HepG2 (cell line): ENCODE data around the gene BRCA1. TPM values are rescaled to one million over a fixed set of nuclear protein-coding genes. Genes with fewer than 3 reads are reported as not detected.

Experiments
- ATAD3A ChIP-seq: sonication (generic); formaldehyde crosslinking; IDR thresholded peaks from 2 replicates; pipeline ENCODE4 v1.4.0; 2020; ENCODE audit warnings: missing genetic modification reagents
- CHCHD3 ChIP-seq: sonication (generic); formaldehyde crosslinking; IDR thresholded peaks from 2 replicates; pipeline ENCODE4 v1.8.0; 2022; ENCODE audit warnings: mild to moderate bottlenecking, missing genetic modification reagents, moderate library complexity
- NFE2L2 ChIP-seq: fragments of 150-350 bp; IDR thresholded peaks from 2 replicates; pipeline ENCODE4 v1.6.1; 2014; ENCODE audit warnings: low read length
- NRL ChIP-seq: sonication (generic); formaldehyde crosslinking; IDR thresholded peaks from 2 replicates; pipeline ENCODE4 v1.5.0; 2020; ENCODE audit warnings: missing genetic modification reagents, mild to moderate bottlenecking, moderate library complexity, borderline replicate concordance
- PRDM4 ChIP-seq: sonication (generic); formaldehyde crosslinking; IDR thresholded peaks from 2 replicates; pipeline ENCODE4 v1.9.0; 2021; ENCODE audit warnings: missing genetic modification reagents, borderline replicate concordance
- RBFOX2 ChIP-seq: fragments of 200-400 bp; formaldehyde crosslinking; IDR thresholded peaks from 2 replicates; pipeline ENCODE4 v1.6.1; 2017; ENCODE audit warnings: low read depth, mild to moderate bottlenecking, low read length
- RFXANK ChIP-seq: IDR thresholded peaks from 2 replicates; pipeline ENCODE4 v1.6.1; 2016
- SP4 ChIP-seq: sonication (generic); formaldehyde crosslinking; IDR thresholded peaks from 2 replicates; pipeline ENCODE4 v1.8.1; 2023; ENCODE audit warnings: mild to moderate bottlenecking, missing genetic modification reagents
- ZFYVE20 ChIP-seq: sonication (generic); formaldehyde crosslinking; IDR thresholded peaks from 2 replicates; pipeline ENCODE4 v1.8.0; 2023; ENCODE audit warnings: low read depth, mild to moderate bottlenecking, moderate library complexity, missing genetic modification reagents, borderline replicate concordance
- ZIK1 ChIP-seq: sonication (generic); formaldehyde crosslinking; IDR thresholded peaks from 2 replicates; pipeline ENCODE4 v1.5.0; 2020; ENCODE audit warnings: mild to moderate bottlenecking, low read depth, missing genetic modification reagents, borderline replicate concordance
- ZMYM4 ChIP-seq: sonication (generic); formaldehyde crosslinking; IDR thresholded peaks from 2 replicates; pipeline ENCODE4 v1.8.1; 2023; ENCODE audit warnings: mild to moderate bottlenecking, missing genetic modification reagents
- ZNF343 ChIP-seq: sonication (generic); formaldehyde crosslinking; IDR thresholded peaks from 2 replicates; pipeline ENCODE4 v1.4.0; 2020; ENCODE audit warnings: mild to moderate bottlenecking, missing genetic modification reagents
- ZNF367 ChIP-seq: sonication (generic); formaldehyde crosslinking; IDR thresholded peaks from 2 replicates; pipeline ENCODE4 v1.4.0; 2020; ENCODE audit warnings: missing genetic modification reagents, borderline replicate concordance
- ZNF564 ChIP-seq: sonication (generic); formaldehyde crosslinking; IDR thresholded peaks from 2 replicates; pipeline ENCODE4 v1.8.1; 2023; ENCODE audit warnings: mild to moderate bottlenecking, missing genetic modification reagents
- ZNF616 ChIP-seq: sonication (generic); formaldehyde crosslinking; IDR thresholded peaks from 2 replicates; pipeline ENCODE4 v1.5.0; 2020; ENCODE audit warnings: low read depth, mild to moderate bottlenecking, missing genetic modification reagents
- ZNF644 ChIP-seq: IDR thresholded peaks from 2 replicates; pipeline ENCODE4 v1.6.1; 2016; ENCODE audit warnings: low read depth
- polyA plus RNA-seq, 8 experiments: library from polyadenylated mRNA; depleted of rRNA in 3 of 8; stranded (reverse) in 7 of 8; unstranded in 1 of 8; fragments of >200 nt; fragmentation: Illumina TruSeq in 4 of 8; extraction: Trizol in 4 of 8; gene quantifications; 2 replicates each; pipeline versions ENCODE4 v1.2.1 to v1.2.3, GENCODE V29; 2011 to 2016; ENCODE audit warnings: low read depth in 4 of 8, missing spikeins in 1 of 8, mixed read lengths in 1 of 8; ENCODE audit not compliant: insufficient read depth in 1 of 8
- total RNA-seq, 5 experiments: library from RNA; depleted of rRNA; stranded (reverse); fragments of >200 nt; fragmentation: Illumina TruSeq; extraction: Trizol; gene quantifications; 2 replicates each; pipeline ENCODE4 v1.2.3, GENCODE V29; 2016; ENCODE audit warnings: low read depth in 1 of 5
- TF ChIP-seq, protein P1 (sequence below): sonication (generic); formaldehyde crosslinking; IDR thresholded peaks from 2 replicates; pipeline ENCODE4 v1.5.0; 2020; ENCODE audit warnings: mild to moderate bottlenecking, missing genetic modification reagents, borderline replicate concordance
- TF ChIP-seq, protein P2 (sequence below): sonication (generic); formaldehyde crosslinking; IDR thresholded peaks from 2 replicates; pipeline ENCODE4 v1.4.0; 2020; ENCODE audit warnings: missing genetic modification reagents

BRCA1 gene
- total and polyA plus RNA-seq, 2 of the 13 experiments (the other 11 are each of a cell fraction or from before 2014, with no cell fraction given), result 13.3 to 37.5 TPM

- TF ChIP-seq, protein P1, sequence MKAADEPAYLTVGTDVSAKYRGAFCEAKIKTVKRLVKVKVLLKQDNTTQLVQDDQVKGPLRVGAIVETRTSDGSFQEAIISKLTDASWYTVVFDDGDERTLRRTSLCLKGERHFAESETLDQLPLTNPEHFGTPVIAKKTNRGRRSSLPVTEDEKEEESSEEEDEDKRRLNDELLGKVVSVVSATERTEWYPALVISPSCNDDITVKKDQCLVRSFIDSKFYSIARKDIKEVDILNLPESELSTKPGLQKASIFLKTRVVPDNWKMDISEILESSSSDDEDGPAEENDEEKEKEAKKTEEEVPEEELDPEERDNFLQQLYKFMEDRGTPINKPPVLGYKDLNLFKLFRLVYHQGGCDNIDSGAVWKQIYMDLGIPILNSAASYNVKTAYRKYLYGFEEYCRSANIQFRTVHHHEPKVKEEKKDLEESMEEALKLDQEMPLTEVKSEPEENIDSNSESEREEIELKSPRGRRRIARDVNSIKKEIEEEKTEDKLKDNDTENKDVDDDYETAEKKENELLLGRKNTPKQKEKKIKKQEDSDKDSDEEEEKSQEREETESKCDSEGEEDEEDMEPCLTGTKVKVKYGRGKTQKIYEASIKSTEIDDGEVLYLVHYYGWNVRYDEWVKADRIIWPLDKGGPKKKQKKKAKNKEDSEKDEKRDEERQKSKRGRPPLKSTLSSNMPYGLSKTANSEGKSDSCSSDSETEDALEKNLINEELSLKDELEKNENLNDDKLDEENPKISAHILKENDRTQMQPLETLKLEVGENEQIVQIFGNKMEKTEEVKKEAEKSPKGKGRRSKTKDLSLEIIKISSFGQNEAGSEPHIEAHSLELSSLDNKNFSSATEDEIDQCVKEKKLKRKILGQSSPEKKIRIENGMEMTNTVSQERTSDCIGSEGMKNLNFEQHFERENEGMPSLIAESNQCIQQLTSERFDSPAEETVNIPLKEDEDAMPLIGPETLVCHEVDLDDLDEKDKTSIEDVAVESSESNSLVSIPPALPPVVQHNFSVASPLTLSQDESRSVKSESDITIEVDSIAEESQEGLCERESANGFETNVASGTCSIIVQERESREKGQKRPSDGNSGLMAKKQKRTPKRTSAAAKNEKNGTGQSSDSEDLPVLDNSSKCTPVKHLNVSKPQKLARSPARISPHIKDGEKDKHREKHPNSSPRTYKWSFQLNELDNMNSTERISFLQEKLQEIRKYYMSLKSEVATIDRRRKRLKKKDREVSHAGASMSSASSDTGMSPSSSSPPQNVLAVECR (CRISPR knock-in tag), result peak; percentile 97
- TF ChIP-seq ZIK1 (CRISPR knock-in tag), result peak; percentile 22; the same call in 1 of the 2 replicates
- TF ChIP-seq PRDM4, result no peak
- TF ChIP-seq ZNF616 (CRISPR knock-in tag), result no peak
- TF ChIP-seq ZNF644 (CRISPR knock-in tag), result no peak
- no peak for TF ChIP-seq RFXANK (CRISPR knock-in tag)
- TF ChIP-seq, protein P2, sequence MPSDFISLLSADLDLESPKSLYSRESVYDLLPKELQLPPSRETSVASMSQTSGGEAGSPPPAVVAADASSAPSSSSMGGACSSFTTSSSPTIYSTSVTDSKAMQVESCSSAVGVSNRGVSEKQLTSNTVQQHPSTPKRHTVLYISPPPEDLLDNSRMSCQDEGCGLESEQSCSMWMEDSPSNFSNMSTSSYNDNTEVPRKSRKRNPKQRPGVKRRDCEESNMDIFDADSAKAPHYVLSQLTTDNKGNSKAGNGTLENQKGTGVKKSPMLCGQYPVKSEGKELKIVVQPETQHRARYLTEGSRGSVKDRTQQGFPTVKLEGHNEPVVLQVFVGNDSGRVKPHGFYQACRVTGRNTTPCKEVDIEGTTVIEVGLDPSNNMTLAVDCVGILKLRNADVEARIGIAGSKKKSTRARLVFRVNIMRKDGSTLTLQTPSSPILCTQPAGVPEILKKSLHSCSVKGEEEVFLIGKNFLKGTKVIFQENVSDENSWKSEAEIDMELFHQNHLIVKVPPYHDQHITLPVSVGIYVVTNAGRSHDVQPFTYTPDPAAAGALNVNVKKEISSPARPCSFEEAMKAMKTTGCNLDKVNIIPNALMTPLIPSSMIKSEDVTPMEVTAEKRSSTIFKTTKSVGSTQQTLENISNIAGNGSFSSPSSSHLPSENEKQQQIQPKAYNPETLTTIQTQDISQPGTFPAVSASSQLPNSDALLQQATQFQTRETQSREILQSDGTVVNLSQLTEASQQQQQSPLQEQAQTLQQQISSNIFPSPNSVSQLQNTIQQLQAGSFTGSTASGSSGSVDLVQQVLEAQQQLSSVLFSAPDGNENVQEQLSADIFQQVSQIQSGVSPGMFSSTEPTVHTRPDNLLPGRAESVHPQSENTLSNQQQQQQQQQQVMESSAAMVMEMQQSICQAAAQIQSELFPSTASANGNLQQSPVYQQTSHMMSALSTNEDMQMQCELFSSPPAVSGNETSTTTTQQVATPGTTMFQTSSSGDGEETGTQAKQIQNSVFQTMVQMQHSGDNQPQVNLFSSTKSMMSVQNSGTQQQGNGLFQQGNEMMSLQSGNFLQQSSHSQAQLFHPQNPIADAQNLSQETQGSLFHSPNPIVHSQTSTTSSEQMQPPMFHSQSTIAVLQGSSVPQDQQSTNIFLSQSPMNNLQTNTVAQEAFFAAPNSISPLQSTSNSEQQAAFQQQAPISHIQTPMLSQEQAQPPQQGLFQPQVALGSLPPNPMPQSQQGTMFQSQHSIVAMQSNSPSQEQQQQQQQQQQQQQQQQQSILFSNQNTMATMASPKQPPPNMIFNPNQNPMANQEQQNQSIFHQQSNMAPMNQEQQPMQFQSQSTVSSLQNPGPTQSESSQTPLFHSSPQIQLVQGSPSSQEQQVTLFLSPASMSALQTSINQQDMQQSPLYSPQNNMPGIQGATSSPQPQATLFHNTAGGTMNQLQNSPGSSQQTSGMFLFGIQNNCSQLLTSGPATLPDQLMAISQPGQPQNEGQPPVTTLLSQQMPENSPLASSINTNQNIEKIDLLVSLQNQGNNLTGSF, result peak; percentile 76
- TF ChIP-seq ZMYM4 (CRISPR knock-in tag), result no peak; the same call in 1 of the 2 replicates
- peak; percentile 84 for TF ChIP-seq RBFOX2
- TF ChIP-seq ZNF343 (CRISPR knock-in tag), result 0 out of 2 replicates have a peak, but pooled peaks have one; percentile 81
- TF ChIP-seq ZFYVE20 (CRISPR knock-in tag), result no peak
- TF ChIP-seq ZNF367 (CRISPR knock-in tag), result peak; percentile 82; the same call in 1 of the 2 replicates
- peak; percentile 72; the same call in 1 of the 2 replicates for TF ChIP-seq NRL (CRISPR knock-in tag)
- TF ChIP-seq ATAD3A, result no peak
- no peak for TF ChIP-seq CHCHD3 (CRISPR knock-in tag)
- no peak for TF ChIP-seq ZNF564
- peak; percentile 79 for TF ChIP-seq SP4
- no peak for TF ChIP-seq NFE2L2
Measured at GRCh38 chr17:43021741-43022512, 103.2 kb downstream of the BRCA1 start, which contains the start of gene VAT1 (continued).
